HG03565 (cell line): ENCODE data around the gene NFKB2.

ENCODE experiments used
- ATAC-seq: cut with Tn5 transposase; IDR thresholded peaks from one replicate; pipeline ENCODE4 v1.9.1; 2021; ENCODE audit warnings: mild to moderate bottlenecking, moderate library complexity; ENCODE audit not compliant: unreplicated experiment

The NFKB2 gene

DNA sequence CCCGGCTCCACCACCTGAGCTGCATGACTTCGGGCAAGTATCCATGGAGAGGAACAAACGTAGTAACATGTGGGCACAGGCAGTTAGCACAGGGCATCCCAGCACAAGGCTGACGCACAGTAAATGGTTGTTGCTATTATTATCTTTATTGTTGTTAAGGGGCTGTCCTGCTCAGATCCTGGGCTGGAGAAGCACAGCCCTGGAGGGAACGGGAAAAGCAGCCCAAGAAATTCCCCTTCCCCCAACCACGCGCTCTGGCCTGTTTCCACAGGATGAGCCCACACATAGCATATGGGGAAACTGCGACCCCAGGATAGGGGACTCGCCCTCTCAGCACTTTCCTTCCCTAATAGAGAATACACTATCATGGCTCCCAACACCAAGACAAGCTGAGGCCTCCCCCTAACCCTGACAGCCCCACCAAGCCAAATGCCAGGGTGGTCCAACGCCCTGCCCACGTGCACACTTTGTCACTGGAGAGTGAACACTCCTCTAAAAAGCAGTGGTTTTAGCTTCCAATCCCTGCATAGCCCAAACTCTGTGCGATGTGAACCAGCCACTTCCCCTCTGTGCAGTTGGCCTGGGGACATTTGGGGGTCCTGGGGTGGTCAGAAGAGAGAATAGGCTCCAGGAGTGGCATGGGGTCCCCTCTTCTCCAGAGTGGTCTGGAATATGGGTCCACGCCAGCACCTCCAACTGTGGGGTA lies 12.1 kb downstream of the NFKB2 start:
- ATAC-seq, result no peak

DNA sequence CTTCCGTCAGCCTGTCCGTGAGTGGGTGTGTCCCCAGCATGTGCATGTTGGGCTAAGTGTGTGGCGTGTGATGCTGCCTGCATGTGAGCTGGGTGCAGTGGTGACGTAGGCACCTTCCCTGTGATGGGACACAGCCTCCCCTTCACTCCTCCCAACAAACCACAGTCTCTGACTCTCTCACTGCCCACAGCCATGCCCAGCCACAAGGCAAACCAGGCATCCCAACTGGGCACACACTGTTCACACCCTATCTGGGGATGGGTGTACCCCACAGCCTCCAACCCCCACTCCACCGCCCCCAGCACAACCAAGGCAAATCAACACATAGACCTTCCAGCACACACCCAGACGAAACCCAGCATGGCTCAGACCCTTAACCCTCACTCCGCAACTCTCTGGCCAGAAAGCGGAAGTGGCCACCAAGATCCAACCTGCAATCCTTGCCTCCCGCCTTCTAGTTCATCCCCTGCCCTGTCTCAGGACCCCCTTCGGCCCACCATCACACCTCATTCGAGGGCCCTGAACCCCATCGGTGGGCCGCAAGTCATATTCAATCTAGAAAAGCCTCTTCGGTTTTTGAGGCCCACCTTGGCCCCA lies 12.7 kb downstream of the NFKB2 start:
- no peak for ATAC-seq

GRCh38 chr10:102408728-102409603 lies 13.5 kb downstream of the NFKB2 start:
- no peak for ATAC-seq

DNA sequence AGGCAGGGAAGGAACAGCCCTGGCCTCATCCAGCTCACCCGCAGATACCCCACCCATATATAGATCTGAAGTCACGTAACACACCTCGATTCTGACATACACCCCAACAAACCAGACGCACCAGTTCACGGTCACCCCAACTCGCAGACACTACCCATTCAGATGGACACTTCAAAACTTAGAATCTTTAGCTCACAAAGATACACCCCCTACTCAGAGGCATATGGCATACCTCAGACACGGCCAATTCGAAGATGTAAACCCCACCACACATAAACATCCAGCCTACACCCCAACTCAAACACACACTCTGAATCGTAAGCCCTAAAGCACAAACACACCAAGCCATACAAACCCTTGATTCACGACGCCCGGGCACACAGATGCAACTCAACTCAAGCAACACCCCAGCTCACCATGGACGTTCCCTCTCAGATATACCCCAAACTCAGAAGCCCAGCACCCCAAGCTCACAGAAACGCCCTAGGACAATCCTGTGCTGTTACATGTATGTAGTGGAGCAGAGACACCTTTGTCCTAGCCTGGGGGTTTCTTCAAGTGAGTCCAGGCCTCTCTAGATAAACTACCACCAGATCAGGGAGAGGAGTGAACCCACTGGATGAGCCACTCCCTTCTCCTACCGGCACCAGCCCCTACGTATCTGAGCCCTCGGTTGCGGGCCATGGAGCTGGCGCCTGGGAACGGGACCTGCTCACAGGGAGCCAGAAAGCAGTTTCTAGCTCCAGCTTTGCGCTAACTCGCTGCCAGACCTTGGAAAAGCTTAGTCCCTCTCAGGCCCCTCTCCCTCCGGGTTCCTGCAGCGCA lies 14.3 kb downstream of the NFKB2 start:
- ATAC-seq, result no peak

- ATAC-seq, result no peak
Measured at GRCh38 chr10:102410429-102411073, 15.0 kb downstream of the NFKB2 start.

- ATAC-seq, result no peak
Measured at GRCh38 chr10:102411341-102412255, 16.1 kb downstream of the NFKB2 start.

GRCh38 chr10:102412293-102412692 lies 16.8 kb downstream of the NFKB2 start:
- ATAC-seq, result no peak

- ATAC-seq, result no peak
Measured at GRCh38 chr10:102413053-102413705, 17.7 kb downstream of the NFKB2 start.

DNA sequence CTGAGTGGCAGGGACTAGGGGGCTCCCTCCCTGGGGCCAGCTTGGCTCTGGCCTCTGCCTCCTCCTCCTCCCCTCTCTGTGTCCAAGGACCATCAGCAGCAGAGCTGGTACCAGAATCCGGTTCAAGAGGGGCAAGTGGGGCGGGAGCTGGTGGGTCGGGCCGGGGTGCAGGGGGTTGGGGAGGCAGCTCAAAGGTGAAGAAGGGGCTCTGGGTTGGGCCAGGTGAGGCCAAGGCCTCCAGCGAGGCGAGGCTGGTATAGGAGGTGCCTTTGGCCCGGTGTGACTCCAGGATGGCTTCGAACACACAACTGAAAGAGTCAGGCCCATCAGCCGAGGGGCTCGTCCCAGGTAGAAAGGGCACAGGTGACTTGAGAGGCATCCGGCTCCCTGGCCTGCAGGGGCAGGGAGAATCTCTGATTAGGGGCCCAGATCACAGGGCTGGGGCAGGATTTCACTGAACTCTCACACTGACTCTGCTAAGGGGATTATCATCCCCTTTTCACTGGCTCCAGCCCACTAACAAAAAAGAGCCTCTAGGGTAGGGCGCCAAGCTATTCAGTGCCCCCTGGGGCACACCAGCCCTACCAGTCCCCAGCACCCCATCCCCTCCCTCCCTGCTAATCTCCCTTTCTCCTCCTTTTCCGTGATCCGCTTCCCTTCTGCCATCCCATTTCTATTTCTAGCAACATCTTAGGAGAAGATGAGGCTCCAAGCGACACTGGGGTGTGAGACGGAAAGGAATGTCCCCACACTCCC lies 18.5 kb downstream of the NFKB2 start:
- no peak for ATAC-seq

- no peak for ATAC-seq
Measured at GRCh38 chr10:102414749-102415148, 19.2 kb downstream of the NFKB2 start.

- ATAC-seq, result no peak
Measured at GRCh38 chr10:102416283-102416682, 20.8 kb downstream of the NFKB2 start.

DNA sequence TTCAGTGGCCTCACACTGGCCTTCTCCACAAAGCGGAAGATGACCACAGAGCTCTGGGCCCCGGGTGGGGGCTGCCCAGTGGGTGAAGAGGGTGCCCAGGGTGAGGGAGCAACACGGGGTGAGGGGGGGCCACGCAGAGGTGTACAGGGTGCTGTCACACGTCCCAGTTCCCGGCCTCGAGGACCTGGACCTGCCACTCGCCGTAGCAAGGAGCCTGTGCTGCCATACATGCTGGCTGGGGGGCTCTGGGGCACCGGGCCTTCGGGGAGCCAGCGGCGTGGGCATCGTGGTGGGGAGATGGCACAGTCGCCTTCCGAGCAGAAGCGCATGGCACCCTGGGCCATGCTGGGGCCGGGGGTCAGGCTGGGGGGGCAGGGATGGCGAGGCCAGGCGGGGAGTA lies 21.2 kb downstream of the NFKB2 start:
- ATAC-seq, result no peak

DNA sequence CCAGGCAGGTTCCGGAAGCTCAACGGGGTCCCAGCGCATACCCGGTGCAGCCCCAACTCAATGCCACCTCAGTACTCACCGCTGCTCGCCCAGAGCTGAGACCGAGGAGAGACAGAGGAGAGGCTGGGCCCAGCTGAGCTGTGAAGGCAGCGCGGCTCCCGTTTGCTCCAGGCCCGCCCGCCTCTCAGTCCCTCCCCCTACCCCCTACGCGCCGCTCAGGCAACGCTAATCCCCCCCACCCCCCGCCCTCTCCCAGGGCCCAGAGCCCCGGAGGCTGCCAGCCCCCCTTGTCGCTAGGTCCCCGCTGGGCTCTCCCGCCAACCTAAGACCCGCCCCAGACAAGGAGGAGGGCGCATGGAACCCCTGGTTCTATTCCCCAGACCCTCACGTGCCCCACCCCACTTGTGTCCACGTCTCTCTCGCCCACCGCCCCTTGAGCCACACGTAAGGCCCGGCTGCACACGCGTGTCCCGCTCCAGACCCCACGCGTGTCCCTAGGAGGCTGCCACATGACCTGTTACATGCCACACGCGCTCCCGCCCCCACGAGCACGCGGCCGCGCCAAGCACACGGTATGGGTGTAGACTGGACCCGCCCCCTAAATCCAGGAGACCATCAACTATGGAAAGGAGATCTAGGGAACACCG lies 23.2 kb downstream of the NFKB2 start, which contains the start of gene PSD:
TSS of gene PSD (minus strand) at position 164 of the 647 bp plus-strand sequence. CDS start 1,747 bp downstream, outside the sequence.
- ATAC-seq, result no peak

DNA sequence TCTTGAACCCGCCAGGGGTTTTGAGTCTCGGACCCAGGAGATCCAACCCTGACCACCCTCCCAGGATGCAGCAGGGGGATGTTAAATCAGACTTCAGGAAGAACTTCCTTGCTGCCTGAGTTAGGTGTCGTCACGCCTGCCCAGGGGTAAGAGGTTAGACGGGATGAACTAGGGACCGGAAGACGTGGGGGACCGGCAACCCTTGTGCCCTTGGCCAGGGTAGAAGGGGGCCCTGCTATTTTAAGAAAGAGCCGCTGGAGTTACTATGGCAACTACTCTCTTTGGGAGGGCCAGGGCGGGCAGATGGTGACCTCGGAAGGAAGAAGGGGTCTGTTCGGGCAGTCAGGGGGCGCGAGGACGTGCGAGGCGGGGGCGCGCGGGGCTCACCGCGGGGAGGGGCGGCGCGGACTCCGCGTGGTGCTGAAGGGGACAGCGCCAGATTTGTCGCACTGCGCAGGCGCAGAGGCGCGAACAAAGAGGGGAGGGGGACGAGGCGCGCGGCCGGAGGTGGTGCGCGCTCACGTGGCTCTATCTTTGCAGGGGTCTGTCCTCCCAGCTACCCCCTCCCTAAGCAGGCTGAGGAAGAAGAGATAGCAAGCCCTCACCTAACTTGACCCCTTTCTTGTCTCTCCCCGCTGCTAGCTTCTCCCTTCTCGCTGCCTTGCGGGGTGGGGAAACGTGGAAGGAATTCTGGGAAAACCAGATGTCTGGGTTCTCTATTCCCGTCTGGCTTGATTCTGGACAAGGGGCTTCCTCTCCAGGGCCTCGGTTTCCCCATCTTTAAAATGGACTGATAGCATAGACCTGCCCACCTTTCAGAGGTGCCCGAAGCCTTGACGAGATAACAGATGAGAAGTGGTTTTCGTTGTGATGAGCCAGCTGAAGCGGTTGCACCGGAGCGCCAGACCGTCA lies 24.0 kb downstream of the NFKB2 start:
- no peak for ATAC-seq

- ATAC-seq, result no peak
Measured at GRCh38 chr10:102420181-102420713, 24.7 kb downstream of the NFKB2 start.
